ENCODE results near the gene NOPCHAP1. TPM values are rescaled to one million over a fixed set of nuclear protein-coding genes. Genes with fewer than 3 reads are reported as not detected.

NOPCHAP1 gene
- total RNA-seq, 1 experiment from 2014 or later: 25.6 TPM

Other genes with a start within 250 kb of the NOPCHAP1 start
- gene SLC41A2, start 28.0 kb upstream of the NOPCHAP1 start, total RNA-seq (2021; ENCODE audit: unreplicated experiment): 12.5 TPM
- gene ALDH1L2, start 98.1 kb downstream of the NOPCHAP1 start, total RNA-seq (2021; ENCODE audit: unreplicated experiment): 1.5 TPM
- gene WASHC4, start 121.4 kb downstream of the NOPCHAP1 start, total RNA-seq (2021; ENCODE audit: unreplicated experiment): 25.5 TPM
- gene APPL2, start 249.9 kb downstream of the NOPCHAP1 start, total RNA-seq (2021; ENCODE audit: unreplicated experiment): 22.6 TPM